ENCODE measurements around the gene STRBP.

GRCh38 chr9:123217128-123217654, 51.2 kb downstream of the STRBP start:
- no peak for TF ChIP-seq CTCF (IDR thresholded peaks at IDR 0.05; ENCODE audit: borderline replicate concordance, extremely low read depth, low read length, poor library complexity, severe bottlenecking)
- no peak for TF ChIP-seq EZH2 (IDR thresholded peaks at IDR 0.05; ENCODE audit: borderline replicate concordance, low read depth, low read length, severe bottlenecking)
